K562 (cell line): ENCODE measurements around the gene BLTP3A. TPM values are rescaled to one million over a fixed set of nuclear protein-coding genes. Genes with fewer than 3 reads are reported as not detected.

Source experiments
- BHLHE40 ChIP-seq: IDR thresholded peaks from 2 replicates; pipeline ENCODE4 v1.6.1; 2011; ENCODE audit warnings: low read length, improper control_type of control experiment
- C11orf30 ChIP-seq: fragments of 450-650 bp; IDR thresholded peaks from 2 replicates; pipeline ENCODE4 v1.6.1; 2016; ENCODE audit warnings: low read depth, mild to moderate bottlenecking
- ETS2 ChIP-seq: IDR thresholded peaks from 2 replicates; pipeline ENCODE4 v1.6.1; 2016; ENCODE audit warnings: borderline replicate concordance, missing genetic modification characterization, mild to moderate bottlenecking, moderate library complexity, missing compliant biosample characterization; ENCODE audit not compliant: poor library complexity, severe bottlenecking
- FOXA1 ChIP-seq: fragments of 450-650 bp; IDR thresholded peaks from 2 replicates; pipeline ENCODE4 v1.6.1; 2016; ENCODE audit warnings: mild to moderate bottlenecking, borderline replicate concordance
- IRF1 ChIP-seq: sonication (generic); formaldehyde crosslinking; IDR thresholded peaks from 2 replicates; pipeline ENCODE4 v1.8.0; 2022; ENCODE audit warnings: missing genetic modification reagents, mild to moderate bottlenecking, borderline replicate concordance
- KDM2B ChIP-seq: fragments of 250-450 bp; sonication (Bioruptor Pico); IDR thresholded peaks from 2 replicates; pipeline ENCODE4 v1.8.0; 2021; ENCODE audit warnings: mild to moderate bottlenecking, moderate library complexity
- KDM4B ChIP-seq, 2 experiments: fragments of 450-650 bp in 1 of 2; sonication (generic) in 1 of 2; IDR thresholded peaks; 2 replicates each; pipeline ENCODE4 v1.6.1; 2016 to 2017; ENCODE audit warnings: borderline replicate concordance in 2 of 2, antibody characterized with exemption in 1 of 2, low read depth in 1 of 2, mild to moderate bottlenecking in 1 of 2
- MCM3 ChIP-seq: fragments of 450-650 bp; IDR thresholded peaks from 2 replicates; pipeline ENCODE4 v1.6.1; 2016
- SRSF3 ChIP-seq: fragments of 200-400 bp; formaldehyde crosslinking; IDR thresholded peaks from 2 replicates; pipeline ENCODE4 v1.6.1; 2016; ENCODE audit warnings: mild to moderate bottlenecking, low read length, moderate library complexity; ENCODE audit not compliant: insufficient read depth
- ZKSCAN3 ChIP-seq: fragments of 250-450 bp; sonication (Bioruptor Pico); IDR thresholded peaks from 2 replicates; pipeline ENCODE4 v1.4.0; 2020
- ZNF324 ChIP-seq: fragments of 250-450 bp; sonication (Bioruptor Pico); IDR thresholded peaks from 2 replicates; pipeline ENCODE4 v1.4.0; 2020; ENCODE audit warnings: mild to moderate bottlenecking
- ZNF395 ChIP-seq: fragments of 200-800 bp; sonication (Bioruptor generic); IDR thresholded peaks from 2 replicates; pipeline ENCODE4 v1.6.1; 2017; ENCODE audit warnings: missing genetic modification characterization, missing compliant biosample characterization
- ZNF512 ChIP-seq: IDR thresholded peaks from 2 replicates; pipeline ENCODE4 v1.6.1; 2016; ENCODE audit warnings: missing genetic modification characterization, missing compliant biosample characterization
- ZNF668 ChIP-seq: fragments of 250-450 bp; sonication (Bioruptor Pico); IDR thresholded peaks from 2 replicates; pipeline ENCODE4 v1.8.0; 2022; ENCODE audit warnings: mild to moderate bottlenecking, inconsistent platforms
- ZNF79 ChIP-seq: fragments of 250-450 bp; sonication (Bioruptor Pico); IDR thresholded peaks from 2 replicates; pipeline ENCODE4 v1.4.0; 2020; ENCODE audit warnings: low read depth, mild to moderate bottlenecking, moderate library complexity
- ZSCAN29 ChIP-seq: fragments of 450-650 bp; IDR thresholded peaks from 2 replicates; pipeline ENCODE4 v1.6.1; 2017
- polyA plus RNA-seq, 8 experiments: library from polyadenylated mRNA; depleted of rRNA in 4 of 8; stranded (reverse) in 5 of 8; unstranded in 3 of 8; fragments of >200 nt; fragmentation: Nextera tagmentation in 2 of 8; fragmentation: Illumina TruSeq in 1 of 8; extraction: Ambion mirVana in 2 of 8; extraction: Trizol in 1 of 8; gene quantifications; 2 replicates each; pipeline versions ENCODE4 v1.2.1 to v1.2.3, GENCODE V29; 2011 to 2014; ENCODE audit warnings: inconsistent platforms in 1 of 8, missing spikeins in 1 of 8
- total RNA-seq, 7 experiments: library from RNA; depleted of rRNA in 6 of 7; stranded (reverse); fragments of >200 nt in 6 of 7; fragmentation: Illumina TruSeq in 2 of 7; extraction: Trizol in 2 of 7; gene quantifications; 2 replicates each; pipeline versions ENCODE4 v1.2.1 to v1.2.3, GENCODE V29; 2011 to 2021; ENCODE audit warnings: low replicate concordance in 1 of 7
- TF ChIP-seq, protein P1 (sequence below): fragments of 250-450 bp; sonication (Bioruptor Pico); IDR thresholded peaks from 2 replicates; pipeline ENCODE4 v1.4.0; 2020; ENCODE audit warnings: mild to moderate bottlenecking, moderate library complexity
- TF ChIP-seq, protein P2 (sequence below): fragments of 250-450 bp; sonication (Bioruptor Pico); IDR thresholded peaks from 2 replicates; pipeline ENCODE4 v1.9.0; 2021; ENCODE audit warnings: mild to moderate bottlenecking, inconsistent platforms

BLTP3A gene
- total and polyA plus RNA-seq, 9 of the 15 experiments (the other 6 are each of a cell fraction or from before 2014, with no cell fraction given), result 7.5 to 34.6 (median 15.5) TPM

- TF ChIP-seq, protein P1, sequence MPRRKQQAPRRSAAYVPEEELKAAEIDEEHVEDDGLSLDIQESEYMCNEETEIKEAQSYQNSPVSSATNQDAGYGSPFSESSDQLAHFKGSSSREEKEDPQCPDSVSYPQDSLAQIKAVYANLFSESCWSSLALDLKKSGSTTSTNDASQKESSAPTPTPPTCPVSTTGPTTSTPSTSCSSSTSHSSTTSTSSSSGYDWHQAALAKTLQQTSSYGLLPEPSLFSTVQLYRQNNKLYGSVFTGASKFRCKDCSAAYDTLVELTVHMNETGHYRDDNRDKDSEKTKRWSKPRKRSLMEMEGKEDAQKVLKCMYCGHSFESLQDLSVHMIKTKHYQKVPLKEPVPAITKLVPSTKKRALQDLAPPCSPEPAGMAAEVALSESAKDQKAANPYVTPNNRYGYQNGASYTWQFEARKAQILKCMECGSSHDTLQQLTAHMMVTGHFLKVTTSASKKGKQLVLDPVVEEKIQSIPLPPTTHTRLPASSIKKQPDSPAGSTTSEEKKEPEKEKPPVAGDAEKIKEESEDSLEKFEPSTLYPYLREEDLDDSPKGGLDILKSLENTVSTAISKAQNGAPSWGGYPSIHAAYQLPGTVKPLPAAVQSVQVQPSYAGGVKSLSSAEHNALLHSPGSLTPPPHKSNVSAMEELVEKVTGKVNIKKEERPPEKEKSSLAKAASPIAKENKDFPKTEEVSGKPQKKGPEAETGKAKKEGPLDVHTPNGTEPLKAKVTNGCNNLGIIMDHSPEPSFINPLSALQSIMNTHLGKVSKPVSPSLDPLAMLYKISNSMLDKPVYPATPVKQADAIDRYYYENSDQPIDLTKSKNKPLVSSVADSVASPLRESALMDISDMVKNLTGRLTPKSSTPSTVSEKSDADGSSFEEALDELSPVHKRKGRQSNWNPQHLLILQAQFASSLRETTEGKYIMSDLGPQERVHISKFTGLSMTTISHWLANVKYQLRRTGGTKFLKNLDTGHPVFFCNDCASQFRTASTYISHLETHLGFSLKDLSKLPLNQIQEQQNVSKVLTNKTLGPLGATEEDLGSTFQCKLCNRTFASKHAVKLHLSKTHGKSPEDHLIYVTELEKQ (CRISPR knock-in tag), result no peak
- TF ChIP-seq MCM3 (no peak), IRF1 (no peak), ZNF395 (CRISPR knock-in tag) (no peak), ETS2 (tag) (no peak), ZSCAN29 (no peak), C11orf30 (peak; percentile 43; the same call in 1 of the 2 replicates), BHLHE40 (no peak), ZKSCAN3 (CRISPR knock-in tag) (no peak), KDM4B (IDR thresholded peaks at IDR 0.05; ENCODE audit: borderline replicate concordance in 2 of 2, low read depth in 1 of 2) (no peak), ZNF79 (no peak), ZNF324 (CRISPR knock-in tag) (no peak), ZNF512 (tag) (no peak), FOXA1 (no peak), ZNF668 (CRISPR knock-in tag) (no peak), SRSF3 (no peak), KDM2B (CRISPR knock-in tag) (no peak)
- TF ChIP-seq, protein P2, sequence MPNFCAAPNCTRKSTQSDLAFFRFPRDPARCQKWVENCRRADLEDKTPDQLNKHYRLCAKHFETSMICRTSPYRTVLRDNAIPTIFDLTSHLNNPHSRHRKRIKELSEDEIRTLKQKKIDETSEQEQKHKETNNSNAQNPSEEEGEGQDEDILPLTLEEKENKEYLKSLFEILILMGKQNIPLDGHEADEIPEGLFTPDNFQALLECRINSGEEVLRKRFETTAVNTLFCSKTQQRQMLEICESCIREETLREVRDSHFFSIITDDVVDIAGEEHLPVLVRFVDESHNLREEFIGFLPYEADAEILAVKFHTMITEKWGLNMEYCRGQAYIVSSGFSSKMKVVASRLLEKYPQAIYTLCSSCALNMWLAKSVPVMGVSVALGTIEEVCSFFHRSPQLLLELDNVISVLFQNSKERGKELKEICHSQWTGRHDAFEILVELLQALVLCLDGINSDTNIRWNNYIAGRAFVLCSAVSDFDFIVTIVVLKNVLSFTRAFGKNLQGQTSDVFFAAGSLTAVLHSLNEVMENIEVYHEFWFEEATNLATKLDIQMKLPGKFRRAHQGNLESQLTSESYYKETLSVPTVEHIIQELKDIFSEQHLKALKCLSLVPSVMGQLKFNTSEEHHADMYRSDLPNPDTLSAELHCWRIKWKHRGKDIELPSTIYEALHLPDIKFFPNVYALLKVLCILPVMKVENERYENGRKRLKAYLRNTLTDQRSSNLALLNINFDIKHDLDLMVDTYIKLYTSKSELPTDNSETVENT (CRISPR knock-in tag), result no peak
Observed at GRCh38 chr6:34834789-34835518, 43.1 kb downstream of the BLTP3A start (continued).
